ENCODE data around the gene HBE1.

GRCh38 chr11:5291207-5291838, 21.6 kb upstream of the HBE1 start:
- TF ChIP-seq POLR2AphosphoS5 (IDR thresholded peaks at IDR 0.05) (no peak), POLR2A (IDR thresholded peaks at IDR 0.05) (no peak), EP300 (IDR thresholded peaks at IDR 0.05) (no peak)

All from upper lobe of left lung (tissue), 4 donors.